A204.1 (cell line): ENCODE data around the gene ACOXL.
"Not testable (repeated sequence)": the region's sequence is repeated elsewhere in the genome, so short reads cannot be mapped to it uniquely, and the experiment has no call there.

Experiments
- FAIRE-seq: peaks from 2 replicates; lab custom pipeline; 2012; peaks lifted over from hg19 to GRCh38; lab: Jason Lieb, UNC

Gene ACOXL

GRCh38 chr2:110829413-110830146 lies 97.2 kb downstream of the ACOXL start:
- FAIRE-seq: no peak

DNA sequence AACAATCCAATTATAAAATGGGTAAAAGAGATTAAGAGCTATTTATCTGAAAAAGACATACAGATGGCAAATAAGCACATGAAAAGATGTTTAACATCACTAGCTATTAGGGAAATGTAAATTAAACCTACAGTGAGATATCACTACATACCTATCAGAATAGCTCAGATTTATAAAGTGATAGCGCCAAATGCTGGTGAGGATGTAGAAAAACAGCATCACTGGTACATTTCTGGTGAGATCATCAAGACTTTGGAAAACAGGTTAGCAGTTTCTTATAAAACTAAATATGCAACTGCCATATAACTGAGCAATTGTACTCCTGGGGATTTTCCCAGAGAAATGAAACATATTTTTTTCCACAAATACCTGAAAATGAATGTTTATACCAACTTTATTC lies 100.4 kb downstream of the ACOXL start:
- no peak for FAIRE-seq

- FAIRE-seq: no peak
Measured at GRCh38 chr2:110834134-110834827, 101.9 kb downstream of the ACOXL start.

- no peak for FAIRE-seq
Measured at GRCh38 chr2:110836671-110837070, 104.3 kb downstream of the ACOXL start.

- FAIRE-seq: no peak
Measured at GRCh38 chr2:110837446-110838409, 105.4 kb downstream of the ACOXL start.

GRCh38 chr2:110838657-110839384 lies 106.4 kb downstream of the ACOXL start:
- no peak for FAIRE-seq

DNA sequence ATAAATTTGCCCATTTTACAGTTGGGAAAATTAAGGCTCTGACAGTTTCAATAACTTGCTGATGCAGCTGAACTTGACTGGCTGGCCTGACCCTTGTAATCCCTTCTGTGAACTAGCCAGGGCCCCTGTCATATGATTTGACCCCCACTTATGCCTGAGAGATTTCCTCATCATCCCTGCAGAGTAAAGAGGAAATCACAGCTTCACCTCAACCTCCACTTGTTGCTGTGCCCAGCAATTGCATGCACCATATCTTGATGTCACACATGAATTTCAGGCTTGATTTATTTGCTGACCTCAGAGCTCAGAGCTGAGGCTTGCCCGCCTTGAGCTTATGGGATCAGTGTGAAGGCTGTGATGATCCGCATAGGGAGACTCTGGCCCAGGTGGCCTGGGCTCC lies 108.1 kb downstream of the ACOXL start:
- FAIRE-seq: no peak

DNA sequence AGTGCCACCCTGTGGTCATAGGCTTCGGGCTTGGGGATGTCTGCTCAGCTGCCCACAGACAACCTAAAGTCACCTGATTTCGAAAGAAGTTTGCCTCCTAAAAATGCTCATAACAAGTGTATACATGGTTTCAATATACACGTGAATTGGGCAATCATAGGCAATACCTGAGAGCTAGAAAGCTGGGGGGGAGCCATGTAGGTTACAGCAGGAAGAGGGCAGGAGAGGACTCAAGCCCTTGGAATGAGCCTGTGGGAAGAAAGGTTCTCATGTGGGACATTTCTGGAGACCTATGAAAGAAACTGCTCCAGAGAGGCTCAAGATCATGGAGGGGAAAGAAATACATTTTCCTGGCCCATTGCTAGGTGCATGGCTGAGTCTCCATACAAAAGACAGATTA lies 109.7 kb downstream of the ACOXL start:
- no peak for FAIRE-seq

- FAIRE-seq: no peak
Measured at GRCh38 chr2:110843496-110843895, 111.1 kb downstream of the ACOXL start.

GRCh38 chr2:110843959-110844510 lies 111.7 kb downstream of the ACOXL start:
- FAIRE-seq: no peak

DNA sequence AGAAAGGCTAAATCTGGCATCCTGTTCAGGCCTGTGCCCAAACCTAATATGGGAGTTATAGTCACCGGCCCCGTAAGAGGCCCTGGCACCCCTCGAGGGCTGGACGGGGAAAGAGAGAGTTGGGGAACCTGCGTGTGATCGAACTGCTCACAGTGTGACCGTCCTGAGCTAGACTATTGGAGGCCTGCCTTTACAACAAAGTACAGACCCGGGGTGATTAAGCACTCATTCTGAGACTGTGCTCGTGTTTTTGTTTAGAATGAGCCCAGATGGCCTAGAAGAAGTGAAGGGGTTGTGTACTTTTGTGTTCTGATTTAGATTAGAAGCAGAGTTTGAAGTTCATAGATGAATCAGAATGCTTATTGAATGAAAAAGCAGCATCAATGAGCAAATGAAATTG lies 115.3 kb downstream of the ACOXL start:
- no peak for FAIRE-seq

DNA sequence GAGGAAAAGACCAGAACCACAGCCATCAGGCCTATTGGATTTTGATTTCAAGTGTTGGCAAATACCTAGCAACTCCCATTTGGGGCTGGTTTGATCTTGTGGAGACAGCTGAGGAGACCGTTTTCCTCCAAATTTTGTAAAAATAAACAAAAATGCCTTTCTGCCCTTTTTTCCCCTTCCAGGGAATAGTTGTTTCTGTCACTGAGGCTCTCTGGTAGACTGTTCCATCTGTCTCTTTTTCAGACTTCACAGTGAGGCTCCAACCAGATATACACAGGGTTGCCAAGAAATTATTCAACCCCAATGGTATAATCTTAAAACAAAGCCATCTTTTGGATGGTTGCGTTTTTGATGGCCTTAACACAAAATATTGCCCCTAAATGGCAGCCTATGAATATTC lies 115.7 kb downstream of the ACOXL start:
- no peak for FAIRE-seq

DNA sequence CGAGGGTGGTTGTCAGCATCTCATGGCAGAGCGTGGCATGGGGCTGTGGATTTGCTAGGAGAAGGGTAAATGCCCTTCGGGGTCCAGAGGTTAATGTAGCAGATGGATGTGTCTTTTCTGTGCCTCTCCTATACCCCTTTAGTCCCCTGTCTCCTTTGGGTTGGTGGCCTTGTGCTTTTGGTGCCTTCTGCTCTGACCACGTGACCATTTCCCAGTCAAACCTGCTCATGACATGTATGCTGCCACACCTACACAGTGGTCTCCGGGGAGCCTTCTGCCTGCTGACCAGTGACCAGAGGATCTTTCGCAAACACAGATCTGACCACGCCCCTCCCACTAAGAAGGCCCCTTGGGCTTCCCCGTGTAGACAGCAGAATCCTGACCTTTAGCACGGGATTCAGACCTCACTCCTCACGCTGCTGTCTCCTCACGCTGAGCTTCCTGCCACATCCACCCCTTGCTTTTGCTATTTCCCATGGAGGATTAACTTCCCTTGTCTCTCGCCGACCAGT lies 116.2 kb downstream of the ACOXL start:
- FAIRE-seq: no peak

DNA sequence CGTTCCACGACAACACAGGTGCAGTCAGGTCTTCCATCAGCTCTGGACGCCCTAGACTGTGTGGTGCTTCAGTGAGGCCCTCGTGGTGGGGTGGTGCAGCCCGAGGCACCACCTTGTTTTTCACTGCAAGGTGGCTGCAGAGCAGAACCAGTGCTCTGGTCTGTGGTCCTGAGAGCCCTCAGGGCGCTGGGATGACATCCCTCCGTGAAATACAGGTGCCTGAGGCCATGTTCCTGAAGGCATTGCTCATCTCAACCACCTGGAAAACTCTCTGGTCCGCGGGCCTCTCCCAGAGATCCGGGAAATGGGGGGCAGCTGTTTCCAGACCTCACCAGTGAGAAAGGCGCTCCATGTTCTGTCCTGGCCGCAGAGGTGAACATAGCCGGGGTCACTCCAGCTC lies 119.2 kb downstream of the ACOXL start:
- no peak for FAIRE-seq

GRCh38 chr2:110852051-110852450 lies 119.7 kb downstream of the ACOXL start:
- FAIRE-seq: no peak

- no peak for FAIRE-seq
Measured at GRCh38 chr2:110852541-110853263, 120.3 kb downstream of the ACOXL start.

- FAIRE-seq: no peak
Measured at GRCh38 chr2:110853516-110853915, 121.1 kb downstream of the ACOXL start.

DNA sequence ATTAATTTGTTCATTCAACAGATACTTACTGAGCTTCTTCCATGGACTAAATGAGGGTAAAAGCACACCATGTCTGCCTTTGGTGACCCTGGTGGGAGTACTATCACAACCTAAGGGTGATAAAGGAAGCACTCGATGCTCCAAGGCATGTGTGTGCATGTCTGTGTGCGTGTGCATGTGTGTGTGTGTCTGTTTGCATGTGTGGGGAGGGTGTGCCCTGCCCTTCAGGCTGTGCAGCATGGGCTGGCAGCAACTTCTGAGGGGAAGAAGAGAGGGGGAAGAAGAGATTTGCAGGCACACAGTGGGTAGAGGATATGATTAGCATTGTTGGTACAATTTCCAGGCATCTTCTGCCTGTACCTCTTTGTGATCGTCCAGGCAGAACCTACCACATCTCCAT lies 121.6 kb downstream of the ACOXL start:
- FAIRE-seq: no peak

- no peak for FAIRE-seq
Measured at GRCh38 chr2:110854355-110855081, 122.1 kb downstream of the ACOXL start.

DNA sequence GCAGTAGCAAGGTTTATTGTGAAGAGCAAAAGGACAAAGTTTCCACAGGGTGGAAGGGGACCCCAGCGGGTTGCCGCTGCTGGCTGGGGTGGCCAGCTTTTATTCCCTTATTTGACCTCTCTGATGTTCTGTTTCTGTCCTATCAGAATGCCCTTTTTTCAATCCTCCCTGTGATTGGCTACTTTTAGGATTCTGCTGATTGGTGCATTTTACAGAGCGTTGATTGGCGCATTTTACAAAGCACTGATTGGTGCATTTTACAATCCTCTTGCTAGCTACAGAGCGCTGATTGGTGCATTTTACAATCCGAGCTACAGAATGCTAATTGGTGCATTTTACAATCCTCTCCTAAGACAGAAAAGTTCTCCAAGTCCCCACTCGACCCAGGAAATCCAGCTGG lies 123.5 kb downstream of the ACOXL start:
- FAIRE-seq: not testable (repeated sequence)
